ENCODE results near the gene SULT6B1.

SULT6B1 gene

GRCh38 chr2:37146062-37146461 is 42.4 kb downstream of the SULT6B1 start:
- DNase-seq: no peak

- DNase-seq: no peak
Measured at GRCh38 chr2:37143974-37144373, 44.5 kb downstream of the SULT6B1 start.

- no peak for DNase-seq
Measured at GRCh38 chr2:37142546-37142945, 45.9 kb downstream of the SULT6B1 start.

- DNase-seq: no peak
Measured at GRCh38 chr2:37132914-37133313, 55.6 kb downstream of the SULT6B1 start.

- no peak for DNase-seq
Measured at GRCh38 chr2:37125416-37125815, 63.1 kb downstream of the SULT6B1 start.

- DNase-seq: no peak
Measured at GRCh38 chr2:37119157-37119556, 69.3 kb downstream of the SULT6B1 start.

Measured in effector CD8-positive, alpha-beta T cell (primary cell).